ENCODE results near the gene COX5A.
A peak's percentile ranks its signal among the peaks of the same experiment; 100 is the strongest.
"Not testable (repeated sequence)": the region's sequence is repeated elsewhere in the genome, so short reads cannot be mapped to it uniquely, and the experiment has no call there.

COX5A gene

DNA sequence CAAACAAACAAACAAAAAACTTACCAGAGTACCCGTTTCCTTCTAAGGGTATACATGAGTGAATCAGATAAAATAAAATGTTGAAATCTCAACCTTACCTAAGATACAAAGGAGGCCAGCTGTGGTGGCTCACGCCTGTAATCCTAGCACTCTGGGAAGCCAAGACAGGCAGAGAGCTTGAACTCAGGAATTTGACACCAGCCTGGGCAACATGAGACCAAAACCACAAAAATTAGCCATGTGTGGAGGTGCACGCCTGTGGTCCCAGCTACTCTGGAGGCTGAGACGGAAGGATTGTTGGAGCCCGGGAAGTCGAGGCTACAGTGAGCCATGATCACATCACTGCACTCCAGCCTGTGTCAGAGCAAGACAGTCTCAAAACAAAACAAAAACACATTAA lies 20.2 kb downstream of the COX5A start:
- no peaks in the 10 kb centered on the region for H3K9me3 ChIP-seq (ENCODE audit: control insufficient read depth, low read length)
- no peak overlapping the region for H3K27ac ChIP-seq (ENCODE audit: low read depth, low read length, severe bottlenecking)
- no peak overlapping the region for H3K4me3 ChIP-seq (ENCODE audit: extremely low read depth, insufficient read depth, low read length, poor library complexity, severe bottlenecking)
- peaks cover 95% of the 10 kb centered on the region for H3K36me3 ChIP-seq (ENCODE audit: control insufficient read depth, insufficient read depth, low read length)
- H3K4me1 ChIP-seq (ENCODE audit: control insufficient read depth, insufficient read depth, low read length, poor library complexity, severe bottlenecking), result peaks cover 4% of the 10 kb centered on the region
- WGBS, 2 experiments (ENCODE audit: insufficient coverage in 2 of 2), result 94 to 98% methylated on average over 3 to 5 of the region's 6 CpGs

DNA sequence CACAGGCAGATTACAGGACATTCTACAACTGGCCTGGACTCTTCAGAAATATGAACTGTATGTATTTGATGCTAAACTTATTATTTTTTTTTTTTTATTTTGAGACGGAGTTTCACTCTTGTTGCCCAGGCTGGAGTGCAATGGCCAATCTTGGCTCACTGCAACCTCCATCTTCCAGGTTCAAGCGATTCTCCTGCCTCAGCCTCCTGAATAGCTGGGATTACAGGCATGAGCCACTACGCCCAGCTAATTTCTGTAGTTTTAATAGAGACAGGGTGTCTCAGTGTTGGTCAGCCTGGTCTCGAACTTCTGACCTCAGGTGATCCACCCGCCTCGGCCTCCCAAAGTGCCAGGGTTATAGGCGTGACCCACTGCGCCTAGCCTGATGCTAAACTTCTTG lies 24.1 kb downstream of the COX5A start:
- peaks cover 82% of the 10 kb centered on the region for H3K36me3 ChIP-seq (ENCODE audit: control insufficient read depth, insufficient read depth, low read length)
- not testable (repeated sequence) for H3K27ac ChIP-seq (ENCODE audit: low read depth, low read length, severe bottlenecking); H3K4me3 ChIP-seq (ENCODE audit: extremely low read depth, insufficient read depth, low read length, poor library complexity, severe bottlenecking); H3K4me1 ChIP-seq (ENCODE audit: control insufficient read depth, insufficient read depth, low read length, poor library complexity, severe bottlenecking); H3K9me3 ChIP-seq (ENCODE audit: control insufficient read depth, low read length)
- 89 to 99% methylated on average over 5 to 6 of the region's 8 CpGs for WGBS, 2 experiments (ENCODE audit: insufficient coverage in 2 of 2)

DNA sequence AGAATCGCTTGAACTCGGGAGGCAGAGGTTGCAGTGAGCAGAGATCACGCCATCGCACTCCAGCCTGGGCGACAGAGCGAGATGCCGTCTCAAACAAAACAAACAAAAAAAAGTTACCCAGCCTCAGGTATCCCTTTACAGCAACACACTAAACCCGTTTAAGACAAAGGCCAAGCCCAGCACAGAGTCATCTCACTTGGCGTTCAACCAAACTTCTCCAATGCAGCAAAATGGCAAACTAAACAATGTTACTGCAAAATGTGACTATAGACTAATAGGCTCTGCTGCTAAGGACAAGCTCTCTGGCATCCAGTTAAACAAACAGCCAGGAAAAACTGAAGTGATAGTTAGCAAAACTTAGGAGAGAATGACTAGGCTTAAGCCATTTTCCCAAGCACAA lies 24.8 kb downstream of the COX5A start:
- no peaks in the 10 kb centered on the region for H3K4me1 ChIP-seq (ENCODE audit: control insufficient read depth, insufficient read depth, low read length, poor library complexity, severe bottlenecking)
- no peak overlapping the region for H3K27ac ChIP-seq (ENCODE audit: low read depth, low read length, severe bottlenecking)
- no peaks in the 10 kb centered on the region for H3K9me3 ChIP-seq (ENCODE audit: control insufficient read depth, low read length)
- no peak overlapping the region for H3K4me3 ChIP-seq (ENCODE audit: extremely low read depth, insufficient read depth, low read length, poor library complexity, severe bottlenecking)
- H3K36me3 ChIP-seq (ENCODE audit: control insufficient read depth, insufficient read depth, low read length), result peaks cover 78% of the 10 kb centered on the region
- 98% methylated on average over 8 to 9 of the region's 9 CpGs for WGBS, 2 experiments (ENCODE audit: insufficient coverage in 2 of 2)

DNA sequence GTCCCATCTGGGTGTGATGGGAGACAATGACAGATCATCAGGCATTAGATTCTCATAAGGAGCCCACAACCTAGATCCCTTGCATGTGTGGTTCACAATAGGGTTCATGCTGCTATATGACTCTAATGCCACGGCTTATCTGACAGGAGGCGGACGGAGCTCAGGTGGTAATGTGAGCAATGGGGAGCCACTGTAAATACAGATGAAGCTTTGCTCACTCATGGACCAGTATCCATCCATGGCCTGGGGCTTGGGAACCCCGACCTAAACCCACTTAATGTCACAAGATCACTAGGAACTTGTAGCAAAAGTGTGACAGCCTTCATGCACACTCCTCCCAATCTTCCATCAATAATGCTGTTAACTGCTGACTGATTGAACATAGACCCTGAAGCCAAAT lies 29.2 kb downstream of the COX5A start:
- Histone ChIP-seq H3K4me3 (ENCODE audit: extremely low read depth, insufficient read depth, low read length, poor library complexity, severe bottlenecking) (no peak overlapping the region), H3K4me1 (ENCODE audit: control insufficient read depth, insufficient read depth, low read length, poor library complexity, severe bottlenecking) (peaks cover 17% of the 10 kb centered on the region), H3K9me3 (ENCODE audit: control insufficient read depth, low read length) (no peaks in the 10 kb centered on the region), H3K36me3 (ENCODE audit: control insufficient read depth, insufficient read depth, low read length) (peaks cover 51% of the 10 kb centered on the region), H3K27ac (ENCODE audit: low read depth, low read length, severe bottlenecking) (no peak overlapping the region)
- WGBS, 2 experiments (ENCODE audit: insufficient coverage in 2 of 2), result 92 to 100% methylated on average over 4 of the region's 4 CpGs

DNA sequence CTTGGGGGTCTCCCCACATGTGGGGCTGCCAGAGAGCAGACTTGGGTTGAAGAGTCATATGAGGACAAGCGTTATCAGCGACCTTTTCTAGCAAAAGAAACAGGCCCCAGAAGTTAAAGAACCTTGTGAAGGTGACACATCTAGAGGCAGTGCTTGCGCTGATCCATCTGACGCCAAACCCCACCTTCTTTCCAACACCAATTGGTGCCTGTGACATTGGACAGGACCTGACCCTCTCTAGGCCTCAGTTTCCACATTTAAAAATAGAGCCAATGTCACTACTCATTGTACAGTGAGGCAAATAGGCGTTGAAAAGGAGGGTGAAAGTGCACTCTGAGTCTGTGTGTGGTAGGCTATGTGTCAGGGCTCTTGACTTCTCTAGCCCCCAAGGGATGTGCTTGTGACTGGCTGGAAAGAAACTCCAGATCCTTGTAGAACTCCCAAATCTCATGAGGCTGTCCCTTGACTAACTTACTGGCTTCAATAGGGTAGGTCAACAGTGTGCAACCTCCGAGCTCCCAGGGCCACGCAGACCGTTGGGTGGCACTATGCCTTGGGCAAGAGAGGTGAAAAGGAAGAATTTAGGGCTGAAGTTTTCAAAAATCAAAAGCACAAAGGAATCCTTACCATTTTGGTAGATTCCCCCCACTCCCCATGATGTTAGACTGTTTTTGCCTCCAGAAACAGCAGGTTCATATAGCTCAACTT lies 30.6 kb downstream of the COX5A start:
- peaks cover 54% of the 10 kb centered on the region for H3K36me3 ChIP-seq (ENCODE audit: control insufficient read depth, insufficient read depth, low read length)
- H3K9me3 ChIP-seq (ENCODE audit: control insufficient read depth, low read length), result no peaks in the 10 kb centered on the region
- H3K4me3 ChIP-seq (ENCODE audit: extremely low read depth, insufficient read depth, low read length, poor library complexity, severe bottlenecking), result peak overlapping the region; percentile 98
- peaks cover 17% of the 10 kb centered on the region for H3K4me1 ChIP-seq (ENCODE audit: control insufficient read depth, insufficient read depth, low read length, poor library complexity, severe bottlenecking)
- peak overlapping the region; percentile 23 for H3K27ac ChIP-seq (ENCODE audit: low read depth, low read length, severe bottlenecking)
- 58 to 86% methylated on average over 5 of the region's 8 CpGs for WGBS, 2 experiments (ENCODE audit: insufficient coverage in 2 of 2)

DNA sequence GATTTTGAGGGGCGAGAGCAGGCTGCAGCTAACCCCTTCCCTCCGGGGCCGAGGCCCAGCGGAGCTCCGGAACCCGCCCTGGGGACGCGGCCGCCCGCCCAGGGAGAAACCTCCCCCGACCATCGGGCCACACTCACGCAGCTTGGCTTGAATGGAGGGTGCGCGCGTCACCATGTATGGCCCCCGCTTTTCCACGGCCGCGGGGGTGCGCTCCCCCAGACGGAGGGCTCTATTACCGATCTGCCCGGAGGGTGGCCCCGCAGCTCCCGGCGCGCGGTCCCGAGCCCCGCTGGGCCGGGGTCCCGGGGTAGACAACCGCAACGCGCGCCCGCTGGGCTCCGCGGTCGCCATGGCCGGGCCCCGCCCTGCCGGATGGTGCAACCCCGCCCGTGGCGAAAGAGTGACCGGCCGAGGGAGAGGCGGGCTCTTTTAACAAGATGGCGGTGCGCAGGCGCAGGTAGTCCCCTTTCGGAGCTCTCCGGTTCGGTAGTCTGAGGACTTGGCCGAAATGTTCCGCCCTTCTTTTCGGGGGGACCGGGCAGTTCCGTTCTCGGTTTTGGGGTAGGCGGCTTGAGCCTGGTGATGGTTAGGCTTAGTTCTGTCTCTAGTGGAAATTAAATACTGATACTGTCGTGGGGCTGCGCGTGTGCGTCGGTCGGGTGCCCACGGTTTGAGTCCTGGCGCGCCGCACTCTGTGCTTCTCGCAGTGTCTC lies 31.3 kb downstream of the COX5A start, which contains the start of gene FAM219B:
TSS of gene FAM219B (minus strand) at position 402 of the 713 bp plus-strand sequence. CDS start at position 351, 51 bp downstream.
- 1% methylated on average over 50 to 64 of the region's 74 CpGs for WGBS, 2 experiments (ENCODE audit: insufficient coverage in 2 of 2)

DNA sequence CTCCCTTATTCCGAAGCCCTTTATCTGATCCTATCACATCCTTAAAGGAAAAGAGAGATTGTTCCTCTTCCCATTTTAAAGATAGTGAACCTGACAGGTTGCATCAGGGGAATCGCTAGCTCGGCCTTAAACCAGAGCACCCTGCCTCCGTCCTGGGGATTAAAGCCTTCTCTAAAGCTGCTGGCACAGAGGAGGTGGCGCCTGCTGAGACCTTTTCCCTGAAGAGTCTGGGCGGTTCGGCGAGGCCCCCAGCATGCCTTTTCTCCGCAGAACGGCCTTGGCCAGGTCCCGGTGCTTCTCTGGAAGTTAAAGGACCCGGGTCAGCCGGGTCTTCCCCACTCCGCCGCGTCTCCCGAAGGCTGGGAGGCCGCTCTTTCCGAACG lies 31.8 kb downstream of the COX5A start:
- 1 to 2% methylated on average over 17 to 19 of the region's 20 CpGs for WGBS, 2 experiments (ENCODE audit: insufficient coverage in 2 of 2)
- H3K36me3 ChIP-seq (ENCODE audit: control insufficient read depth, insufficient read depth, low read length), result peaks cover 57% of the 10 kb centered on the region
- peak overlapping the region; percentile 98 for H3K4me3 ChIP-seq (ENCODE audit: extremely low read depth, insufficient read depth, low read length, poor library complexity, severe bottlenecking)
- H3K4me1 ChIP-seq (ENCODE audit: control insufficient read depth, insufficient read depth, low read length, poor library complexity, severe bottlenecking), result peaks cover 17% of the 10 kb centered on the region
- peak overlapping the region; percentile 80 for H3K27ac ChIP-seq (ENCODE audit: low read depth, low read length, severe bottlenecking)
- no peaks in the 10 kb centered on the region for H3K9me3 ChIP-seq (ENCODE audit: control insufficient read depth, low read length)

More for the DNA sequence above, 31.3 kb downstream of the COX5A start, which contains the start of gene FAM219B:
- H3K4me3 ChIP-seq (ENCODE audit: extremely low read depth, insufficient read depth, low read length, poor library complexity, severe bottlenecking), result peak within 1 kb of the TSS; percentile 98
- H3K9me3 ChIP-seq (ENCODE audit: control insufficient read depth, low read length), result no peaks in the 10 kb centered on the region
- peak within 1 kb of the TSS; percentile 80 for H3K27ac ChIP-seq (ENCODE audit: low read depth, low read length, severe bottlenecking)
- H3K36me3 ChIP-seq (ENCODE audit: control insufficient read depth, insufficient read depth, low read length), result peaks cover 54% of the 10 kb centered on the region
- H3K4me1 ChIP-seq (ENCODE audit: control insufficient read depth, insufficient read depth, low read length, poor library complexity, severe bottlenecking), result peaks cover 17% of the 10 kb centered on the region

DNA sequence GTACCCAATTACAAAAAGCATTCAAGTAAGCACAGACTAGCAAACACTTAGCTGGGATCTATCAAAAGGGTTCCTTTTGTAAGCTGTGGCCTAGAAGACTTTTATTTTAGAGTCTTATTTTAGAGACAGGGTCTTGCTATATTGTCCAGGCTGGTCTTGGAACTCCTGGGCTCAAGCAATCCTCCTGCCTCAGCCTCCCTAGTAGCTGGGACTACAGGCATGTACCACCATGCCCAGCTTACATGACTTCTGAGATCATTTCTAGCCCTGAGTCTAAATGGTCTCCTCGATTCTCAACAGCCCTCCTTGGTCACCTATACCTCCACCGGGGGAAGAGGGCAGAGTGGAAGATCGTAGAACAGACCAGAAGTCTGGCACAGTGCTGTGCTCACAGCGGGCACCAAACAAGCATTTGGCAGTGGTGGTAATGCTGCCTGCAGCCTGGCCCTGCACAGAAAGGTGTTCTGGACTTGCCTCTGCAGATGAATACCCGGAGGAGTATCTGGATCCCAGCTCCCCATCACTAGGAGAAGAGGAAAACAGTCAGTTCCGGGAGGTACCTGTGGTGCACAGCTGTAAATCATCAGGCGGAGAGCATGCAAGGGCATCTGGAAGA lies 33.6 kb downstream of the COX5A start:
- no peaks in the 10 kb centered on the region for H3K9me3 ChIP-seq (ENCODE audit: control insufficient read depth, low read length)
- peaks cover 63% of the 10 kb centered on the region for H3K36me3 ChIP-seq (ENCODE audit: control insufficient read depth, insufficient read depth, low read length)
- H3K27ac ChIP-seq (ENCODE audit: low read depth, low read length, severe bottlenecking), result no peak overlapping the region
- peaks cover 17% of the 10 kb centered on the region for H3K4me1 ChIP-seq (ENCODE audit: control insufficient read depth, insufficient read depth, low read length, poor library complexity, severe bottlenecking)
- WGBS, 2 experiments (ENCODE audit: insufficient coverage in 2 of 2), result 93 to 95% methylated on average over 5 to 7 of the region's 7 CpGs
- H3K4me3 ChIP-seq (ENCODE audit: extremely low read depth, insufficient read depth, low read length, poor library complexity, severe bottlenecking), result peak overlapping the region; percentile 1

DNA sequence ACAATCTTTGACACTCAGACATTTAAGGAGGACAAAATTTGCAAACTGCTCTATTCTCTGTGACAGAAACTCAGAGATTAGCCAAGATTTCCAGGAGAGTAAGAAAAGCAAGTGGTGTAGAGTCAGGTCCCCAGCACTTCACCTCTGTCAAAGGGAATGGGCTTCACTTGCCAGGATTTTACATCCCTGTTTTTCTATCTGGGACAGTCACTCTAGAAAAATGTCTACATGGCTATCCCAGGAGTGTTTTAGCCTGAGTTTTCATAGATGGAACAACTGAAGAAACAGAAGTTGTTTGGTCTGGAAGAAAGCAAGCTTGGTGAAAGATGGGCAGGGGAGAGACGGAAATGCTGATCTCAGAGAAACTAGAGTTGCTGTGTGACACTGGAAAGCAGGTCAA lies 34.2 kb downstream of the COX5A start:
- peaks cover 66% of the 10 kb centered on the region for H3K36me3 ChIP-seq (ENCODE audit: control insufficient read depth, insufficient read depth, low read length)
- 100% methylated on average over 1 of the region's 1 CpG for WGBS, 2 experiments (ENCODE audit: insufficient coverage in 2 of 2)
- H3K4me1 ChIP-seq (ENCODE audit: control insufficient read depth, insufficient read depth, low read length, poor library complexity, severe bottlenecking), result peaks cover 17% of the 10 kb centered on the region
- H3K9me3 ChIP-seq (ENCODE audit: control insufficient read depth, low read length), result no peaks in the 10 kb centered on the region
- H3K4me3 ChIP-seq (ENCODE audit: extremely low read depth, insufficient read depth, low read length, poor library complexity, severe bottlenecking), result no peak overlapping the region
- no peak overlapping the region for H3K27ac ChIP-seq (ENCODE audit: low read depth, low read length, severe bottlenecking)

DNA sequence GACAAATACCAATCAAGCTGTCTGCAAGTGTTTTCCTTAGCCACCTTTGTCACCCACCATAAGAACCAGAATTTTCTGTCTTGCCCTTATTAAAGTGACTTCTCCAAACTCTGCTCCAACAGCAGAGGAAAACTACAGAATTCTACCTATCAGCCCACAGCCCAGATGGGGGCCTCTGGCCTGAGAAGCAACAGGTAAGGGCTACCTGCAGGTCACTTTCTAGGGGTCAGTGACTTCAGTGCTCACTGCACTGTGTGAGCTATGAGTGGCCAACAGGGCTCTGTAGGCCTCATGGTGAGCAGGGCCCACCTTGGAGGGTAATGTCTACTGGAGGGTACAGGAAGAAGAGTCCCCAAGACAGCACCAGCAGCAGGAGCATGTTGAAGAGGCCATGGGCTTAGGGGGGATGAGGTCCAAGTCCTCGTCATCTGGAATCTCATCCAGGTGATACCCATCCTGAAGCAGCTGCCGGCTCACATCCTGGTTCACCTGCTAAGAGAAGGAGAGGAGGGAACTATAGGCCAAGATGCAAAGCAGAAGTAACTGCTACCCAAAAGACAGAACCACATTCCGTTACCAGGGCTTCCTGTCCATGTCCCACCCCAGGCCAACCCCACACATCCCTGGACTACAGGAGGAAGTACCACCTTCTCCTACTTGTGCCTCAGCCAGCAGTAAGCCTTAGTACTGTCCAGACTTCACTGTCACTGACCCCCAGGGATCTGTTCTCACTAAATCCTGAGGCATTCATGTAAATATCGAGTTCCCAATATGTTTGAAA lies 35.4 kb downstream of the COX5A start:
- 93 to 94% methylated on average over 2 to 3 of the region's 4 CpGs for WGBS, 2 experiments (ENCODE audit: insufficient coverage in 2 of 2)
- Histone ChIP-seq H3K27ac (ENCODE audit: low read depth, low read length, severe bottlenecking) (no peak overlapping the region), H3K36me3 (ENCODE audit: control insufficient read depth, insufficient read depth, low read length) (peaks cover 75% of the 10 kb centered on the region), H3K4me1 (ENCODE audit: control insufficient read depth, insufficient read depth, low read length, poor library complexity, severe bottlenecking) (peaks cover 15% of the 10 kb centered on the region), H3K4me3 (ENCODE audit: extremely low read depth, insufficient read depth, low read length, poor library complexity, severe bottlenecking) (no peak overlapping the region), H3K9me3 (ENCODE audit: control insufficient read depth, low read length) (no peaks in the 10 kb centered on the region)

Measured in mesodermal cell (in vitro differentiated cells).